IPS-NIHi7 (cell line): ENCODE measurements around the gene ACSL1.
"Not testable (repeated sequence)": the region's sequence is repeated elsewhere in the genome, so short reads cannot be mapped to it uniquely, and the experiment has no call there.

Experiments used
- DNase-seq: peaks from one replicate; pipeline ENCODE4 v3.0.0; 2012; ENCODE audit warnings: mixed read lengths; ENCODE audit errors: extremely low spot score

The ACSL1 gene

DNA sequence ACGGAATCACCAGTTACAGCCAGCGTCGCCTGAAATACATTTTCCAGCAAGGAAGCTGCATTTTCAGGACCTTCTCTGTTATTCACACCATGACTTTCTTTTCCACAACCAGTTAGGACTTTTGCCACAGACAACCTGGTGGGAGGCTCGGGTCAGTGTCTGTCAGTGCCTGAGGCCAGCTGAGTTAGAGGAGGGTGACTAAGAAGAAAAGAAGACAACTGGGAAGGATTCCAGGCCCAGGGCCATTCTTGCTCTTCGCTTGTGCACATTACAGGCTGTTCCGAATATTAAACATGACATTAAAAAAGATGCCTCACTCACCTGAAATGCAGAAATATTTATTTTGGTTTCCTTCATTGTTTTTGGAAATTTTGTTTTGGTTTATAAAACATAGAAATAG is 70.5 kb downstream of the ACSL1 start:
- DNase-seq = no peak

DNA sequence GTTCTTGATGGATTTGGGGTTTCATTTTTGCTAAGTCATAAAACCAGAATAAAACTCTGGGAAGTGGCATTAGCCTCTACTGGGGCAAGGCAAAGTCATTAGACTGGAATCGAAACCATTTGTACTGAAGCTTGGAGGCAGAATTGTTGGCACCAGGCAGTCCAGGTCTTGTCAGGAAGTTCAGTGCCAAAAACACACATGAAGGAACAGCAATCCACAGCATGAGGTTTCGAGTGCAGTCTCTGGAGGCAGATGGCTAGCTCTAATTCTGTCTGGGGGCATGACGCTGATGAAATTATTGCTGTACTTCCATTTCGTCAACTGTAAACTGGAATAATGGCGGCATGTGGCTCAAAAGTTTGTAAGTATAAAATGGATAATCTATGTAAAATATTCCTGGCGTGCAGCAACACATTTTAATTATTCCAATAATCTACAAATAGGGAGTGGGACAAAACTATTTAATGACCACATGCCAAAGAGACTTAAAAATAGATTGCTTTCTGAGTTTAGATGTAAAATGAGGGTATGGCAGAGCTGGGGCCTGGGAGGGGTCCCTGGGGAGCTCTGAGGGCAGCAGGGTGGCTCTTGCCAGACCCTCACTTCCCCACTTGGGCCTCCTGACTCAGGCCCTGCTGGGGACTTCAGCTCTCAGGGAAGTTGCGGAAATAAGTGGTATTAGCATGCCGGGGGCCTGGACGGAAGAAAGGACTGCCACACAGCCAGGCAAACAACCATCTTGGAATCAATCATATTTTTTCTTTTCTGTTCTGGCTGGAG is 73.1 kb downstream of the ACSL1 start:
- DNase-seq = no peak

DNA sequence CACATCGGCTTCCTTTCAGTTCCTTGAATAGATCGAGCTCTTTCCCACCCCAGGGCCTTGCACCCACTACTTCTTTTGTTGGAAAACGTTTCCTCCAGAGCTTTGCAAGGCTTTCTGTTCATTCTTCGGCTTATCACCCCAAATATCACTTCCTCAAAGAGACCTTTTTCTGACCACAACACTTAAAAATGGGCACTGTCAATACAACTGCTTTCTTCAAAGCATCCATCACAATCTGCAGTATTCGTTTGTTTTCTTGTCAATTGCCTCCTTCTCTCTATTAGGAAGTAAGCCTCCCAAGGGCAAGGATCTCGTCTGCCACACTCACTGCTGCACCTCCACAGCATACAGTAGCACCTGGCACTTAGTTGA is 74.2 kb downstream of the ACSL1 start:
- DNase-seq = no peak

DNA sequence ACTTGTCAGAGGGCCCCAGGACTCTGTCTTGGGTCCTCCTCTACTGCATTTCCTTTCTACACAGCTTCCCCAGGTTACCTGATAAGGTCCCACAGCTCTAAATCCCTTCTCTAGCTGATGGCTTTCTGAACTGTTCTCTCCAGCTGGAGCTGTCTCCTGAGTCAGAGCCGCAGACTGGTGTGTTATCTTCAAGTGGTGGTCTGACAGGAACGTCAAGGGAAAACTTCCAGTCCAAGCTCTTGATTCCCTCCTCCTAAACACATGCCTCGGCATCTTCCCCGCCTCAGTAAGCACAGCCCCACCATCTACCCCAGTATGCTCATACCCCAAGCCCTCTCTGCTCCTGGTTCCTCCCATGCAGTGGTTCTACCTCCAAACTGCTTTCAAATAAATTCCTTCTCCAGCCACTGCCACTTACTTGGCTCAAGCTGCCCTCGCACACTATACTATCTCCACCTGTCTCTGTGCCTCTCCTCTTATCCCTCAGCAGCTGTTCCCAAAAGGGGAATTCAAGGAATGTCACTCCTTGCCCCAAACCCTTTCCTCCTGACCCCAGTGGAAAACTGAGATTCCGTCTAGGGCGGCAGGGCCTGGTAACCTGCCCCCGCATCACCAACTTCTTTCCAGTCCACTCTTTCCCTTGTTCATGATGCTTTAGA is 74.7 kb downstream of the ACSL1 start:
- no peak for DNase-seq

DNA sequence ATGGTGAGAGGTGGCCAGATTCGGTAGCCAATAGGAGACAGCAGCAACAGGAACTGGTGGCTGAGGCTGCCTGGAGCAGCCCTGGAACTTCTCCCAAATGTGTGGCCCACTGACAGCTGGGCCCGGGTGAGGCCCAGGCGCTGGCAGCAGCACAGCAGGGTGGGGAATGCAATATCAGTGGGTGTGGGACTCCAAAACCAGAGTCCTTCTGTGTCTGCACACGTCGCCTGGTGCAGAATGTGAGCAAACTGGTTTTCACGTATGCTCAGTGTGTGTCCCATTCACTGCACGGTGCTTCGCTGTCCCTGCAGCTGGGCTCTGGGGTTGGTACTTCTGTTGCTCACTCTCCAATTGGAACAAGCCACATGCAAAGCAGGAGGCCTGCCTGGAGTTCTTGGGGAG is 77.5 kb downstream of the ACSL1 start:
- DNase-seq = no peak

DNA sequence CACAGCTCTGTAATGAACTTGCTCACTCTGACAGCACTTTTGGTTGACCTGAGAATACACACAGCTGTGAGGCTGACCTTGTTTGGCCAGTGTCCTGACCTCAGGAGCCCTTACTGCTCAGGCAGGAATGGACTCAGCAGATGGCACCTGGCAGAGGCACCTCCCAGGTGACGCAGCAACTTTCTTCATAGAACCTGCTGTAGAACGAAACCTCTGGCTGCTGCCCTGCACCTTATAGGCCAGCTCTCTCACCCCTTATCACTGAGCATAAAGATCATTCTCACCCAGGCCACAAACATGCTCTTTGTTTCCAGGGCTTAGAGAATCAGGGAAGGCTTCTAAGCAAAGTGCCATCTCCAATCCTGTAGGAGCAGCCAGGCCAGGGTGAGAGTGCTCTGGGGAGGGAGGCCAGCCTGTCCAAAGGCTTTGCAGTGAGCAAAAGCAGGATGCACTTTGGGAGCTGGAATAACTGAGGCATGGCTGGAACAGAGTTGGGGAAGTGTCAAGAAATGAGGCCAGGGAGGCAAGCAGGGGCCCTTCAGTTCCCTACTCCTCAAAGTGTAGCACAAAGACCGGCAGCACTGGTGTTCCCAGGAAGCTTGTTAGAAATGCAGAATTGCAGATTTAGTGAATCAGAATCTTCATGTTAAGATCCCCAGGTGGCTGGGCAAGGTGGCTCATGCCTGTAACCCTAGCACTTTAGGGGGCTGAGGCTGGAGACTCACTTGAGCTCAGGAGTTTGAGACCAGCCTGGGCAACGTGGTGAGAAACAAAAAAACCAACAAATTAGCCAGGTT is 78.5 kb downstream of the ACSL1 start:
- DNase-seq = no peak

DNA sequence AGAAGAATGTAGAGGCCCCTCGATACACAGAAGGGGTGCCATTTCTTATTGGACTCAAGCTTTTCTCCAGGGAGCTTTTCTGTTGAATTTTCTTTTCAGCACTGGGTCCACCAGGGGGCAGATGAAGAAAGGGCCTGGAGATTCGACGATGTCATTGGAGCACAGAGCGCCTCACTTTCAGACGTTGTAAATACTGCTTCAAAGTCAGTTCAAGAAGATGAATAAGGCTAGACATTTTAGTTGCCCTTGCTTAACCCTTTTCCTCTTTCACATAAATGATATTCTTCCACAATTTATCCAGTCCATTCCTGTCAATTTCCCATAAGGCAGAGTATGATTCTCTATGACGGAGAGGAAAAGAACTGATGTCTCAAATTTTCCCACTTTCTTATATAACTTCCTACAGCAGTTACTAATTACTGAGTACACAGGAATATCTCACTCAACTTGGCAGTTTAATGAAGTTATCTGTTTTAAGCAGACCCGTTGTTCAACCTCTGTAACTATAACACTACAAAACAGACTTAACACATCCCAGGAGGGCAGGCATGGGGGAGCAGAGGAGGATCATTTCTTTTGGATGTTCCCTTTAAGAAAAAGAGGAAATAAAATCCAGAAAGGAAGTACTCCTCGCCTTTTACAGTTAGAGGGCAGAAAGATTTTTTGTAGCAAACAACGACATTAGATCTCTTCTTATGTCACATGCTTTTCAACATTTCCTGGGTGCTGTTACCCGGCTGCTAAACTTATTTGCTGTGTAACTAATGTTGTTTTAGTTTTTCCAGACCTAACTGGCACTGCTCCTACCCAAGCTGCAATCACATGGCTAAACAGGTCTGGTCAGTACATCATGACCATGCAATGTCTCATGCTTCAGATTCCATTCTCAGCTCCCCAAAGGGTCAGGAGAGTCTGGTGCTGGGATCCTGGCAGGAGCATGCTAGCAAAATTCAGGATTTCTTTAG is 79.7 kb downstream of the ACSL1 start:
- peak; percentile 73 for DNase-seq

DNA sequence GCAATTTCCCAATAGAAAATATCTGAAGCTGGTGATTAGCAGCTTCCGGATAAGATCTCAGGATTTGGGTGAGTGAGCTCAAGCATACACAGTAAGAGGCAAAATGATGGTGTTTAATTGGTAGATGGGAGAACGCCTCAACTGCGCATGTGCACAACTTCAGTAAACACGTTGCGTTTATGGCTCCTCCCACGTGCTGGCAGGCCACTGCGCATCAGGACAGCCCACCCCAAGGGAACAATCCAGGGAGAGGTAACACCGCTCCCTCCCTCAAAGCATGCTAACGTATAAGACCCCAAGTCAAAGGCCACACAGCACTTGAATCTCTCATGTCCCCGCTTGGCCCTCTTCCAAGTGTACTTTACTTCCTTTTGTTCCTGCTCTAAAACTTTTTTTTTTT is 81.5 kb downstream of the ACSL1 start:
- no peak for DNase-seq

DNA sequence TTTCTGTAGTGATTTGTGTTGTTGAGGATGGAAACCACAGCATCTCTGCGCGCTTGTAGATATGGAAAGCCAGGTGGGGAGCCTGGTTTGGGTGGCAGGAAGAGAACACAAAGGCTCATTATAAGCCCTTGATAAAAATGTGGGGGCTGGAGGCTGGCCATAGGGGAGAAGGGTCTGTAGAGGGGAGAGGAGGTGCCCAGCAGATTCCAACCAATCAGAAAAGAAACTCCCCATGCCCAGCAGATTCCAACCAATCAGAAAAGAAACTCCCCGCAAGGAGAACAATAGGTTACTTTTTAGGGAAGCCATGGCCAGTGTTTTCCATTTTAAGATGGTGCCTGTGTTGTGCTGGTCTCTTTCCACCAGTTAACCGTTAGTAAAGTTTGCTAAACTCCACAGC is 82.1 kb downstream of the ACSL1 start:
- DNase-seq = no peak

DNA sequence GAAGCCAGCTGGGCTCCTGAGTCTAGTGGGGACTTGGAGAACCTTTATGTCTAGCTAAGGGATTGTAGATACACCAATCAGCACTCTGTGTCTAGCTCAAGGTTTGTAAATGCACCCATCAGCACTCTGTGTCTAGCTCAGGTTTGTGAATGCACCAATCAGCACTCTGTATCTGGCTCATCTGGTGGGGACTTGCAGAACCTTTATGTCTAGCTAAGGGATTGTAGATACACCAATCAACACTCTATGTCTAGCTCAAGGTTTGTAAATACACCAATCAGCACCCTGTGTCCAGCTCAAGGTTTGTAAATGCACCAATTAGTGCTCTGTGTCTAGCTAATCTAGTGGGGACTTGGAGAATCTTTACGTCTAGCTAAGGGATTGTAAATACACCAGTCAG is 84.1 kb downstream of the ACSL1 start:
- not testable (repeated sequence) for DNase-seq

DNA sequence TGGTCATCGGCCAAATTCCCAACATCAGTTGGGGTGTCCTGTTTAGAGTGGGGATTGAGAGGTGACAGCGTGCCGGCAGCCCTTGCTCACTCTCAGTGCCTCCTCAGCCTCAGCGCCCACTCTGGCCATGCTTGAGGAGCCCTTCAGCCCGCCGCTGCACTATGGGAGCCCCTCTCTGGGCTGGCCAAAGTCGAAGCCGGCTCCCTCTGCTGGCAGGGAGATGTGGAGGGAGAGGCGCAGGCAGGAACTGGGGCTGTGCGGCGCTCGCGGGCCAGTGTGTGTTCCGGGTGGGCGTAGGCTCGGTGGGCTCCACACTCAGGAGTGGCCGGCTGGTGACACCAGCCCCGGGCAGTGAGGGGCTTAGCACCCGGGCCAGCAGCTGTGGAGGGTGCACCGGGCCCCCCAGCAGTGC is 84.8 kb downstream of the ACSL1 start:
- no peak for DNase-seq

DNA sequence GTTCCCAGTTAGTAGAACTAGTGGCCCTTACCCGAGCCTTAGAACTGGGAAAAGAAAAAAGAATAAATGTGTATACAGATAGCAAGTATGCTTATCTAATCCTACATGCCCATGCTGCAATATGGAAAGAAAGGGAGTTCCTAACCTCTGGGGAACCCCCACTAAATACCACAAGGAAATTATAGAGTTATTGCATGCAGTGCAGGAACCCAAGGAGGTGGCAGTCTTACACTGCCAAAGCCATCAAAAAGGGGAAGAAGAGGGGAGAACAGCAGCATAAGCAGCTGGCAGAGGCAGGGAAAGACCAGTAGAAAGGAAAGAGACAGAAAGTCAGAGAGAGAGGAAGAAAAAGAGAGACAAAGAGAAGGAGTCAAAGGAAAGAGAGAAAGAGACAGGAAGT is 86.2 kb downstream of the ACSL1 start:
- not testable (repeated sequence) for DNase-seq

DNA sequence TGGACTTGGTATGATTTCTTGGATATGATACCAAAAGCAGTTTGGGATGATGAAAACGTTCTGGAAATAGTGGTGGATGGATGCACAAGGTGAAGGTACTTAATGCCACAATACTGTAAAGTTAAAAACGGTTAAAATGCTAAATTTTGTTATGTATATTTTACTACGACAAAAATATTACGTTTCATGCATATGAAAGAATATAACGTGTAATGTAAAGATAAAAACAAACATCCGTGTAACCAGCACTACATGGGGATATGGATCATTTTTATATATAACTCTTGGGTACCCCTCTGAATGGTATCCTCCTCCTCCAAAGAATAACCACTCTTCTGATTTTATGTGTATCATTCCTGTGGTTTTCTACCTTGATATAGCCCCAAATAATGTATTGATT is 91.0 kb downstream of the ACSL1 start:
- DNase-seq = no peak

DNA sequence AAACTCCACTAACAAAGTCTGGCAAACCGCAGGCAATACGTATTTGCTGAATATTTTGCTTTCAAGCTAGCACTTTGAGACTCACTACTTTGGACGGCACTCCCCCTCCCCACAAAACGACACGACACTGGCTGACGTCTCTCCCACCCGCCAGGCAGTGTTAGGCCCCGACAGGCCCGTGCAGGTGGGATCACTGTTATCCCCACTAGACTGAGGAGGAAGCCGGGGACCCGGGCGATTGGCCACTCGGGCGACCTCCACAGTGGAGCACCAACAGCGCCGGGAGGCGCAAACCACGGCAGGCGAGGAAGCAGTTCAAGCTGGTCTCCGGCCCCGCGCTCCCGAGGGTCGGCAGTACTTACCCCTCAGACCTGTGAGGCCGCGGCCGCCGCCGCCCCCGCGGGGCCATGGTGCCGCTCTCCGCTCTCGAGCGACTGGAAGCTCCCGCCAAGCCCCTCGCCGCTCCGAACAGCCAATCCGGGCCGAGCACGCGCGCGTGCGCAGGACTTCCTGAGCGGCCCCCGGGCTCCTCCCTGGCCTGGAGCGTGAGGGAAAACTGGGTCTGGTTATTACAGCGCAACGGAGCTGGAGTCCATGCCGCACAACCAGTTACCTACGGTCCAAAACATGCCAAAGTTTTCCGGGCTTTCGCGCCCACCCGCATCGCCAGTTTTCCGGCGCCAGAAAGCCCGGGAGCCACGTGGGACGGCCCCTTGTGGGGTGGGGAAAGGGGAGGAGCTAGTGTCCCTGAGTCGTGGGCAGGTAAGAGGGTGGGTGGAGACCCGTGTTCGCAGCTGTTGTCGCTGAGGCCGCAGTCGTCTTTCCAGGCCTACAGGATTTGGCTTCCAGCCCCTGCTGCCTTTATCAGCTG is 91.9 kb downstream of the ACSL1 start, which contains the start of gene CENPU:
Gene CENPU, minus strand, starts transcription at position 443 of the 871 bp plus-strand sequence. Its CDS starts 34 bp downstream, at position 409.
- peak; percentile 99 for DNase-seq

DNA sequence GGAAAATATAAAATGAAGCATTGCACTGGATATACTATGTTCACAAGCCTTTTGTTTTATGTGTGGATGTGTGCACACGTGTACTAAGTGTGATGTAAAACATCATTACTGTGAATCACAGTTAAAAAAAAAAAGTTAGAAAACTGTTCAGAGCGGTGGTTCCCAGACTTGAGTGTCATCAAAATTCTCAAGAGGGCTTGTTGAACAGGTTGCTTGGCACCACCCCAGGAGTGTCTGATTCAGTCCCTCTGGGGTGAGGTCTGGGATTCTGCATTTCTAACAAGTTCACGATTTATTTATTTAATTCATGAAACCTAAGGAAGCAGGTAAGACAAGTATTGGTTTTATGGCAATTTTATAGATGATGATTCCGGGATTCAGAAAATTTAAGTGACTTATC is 93.6 kb downstream of the ACSL1 start:
- DNase-seq = no peak

DNA sequence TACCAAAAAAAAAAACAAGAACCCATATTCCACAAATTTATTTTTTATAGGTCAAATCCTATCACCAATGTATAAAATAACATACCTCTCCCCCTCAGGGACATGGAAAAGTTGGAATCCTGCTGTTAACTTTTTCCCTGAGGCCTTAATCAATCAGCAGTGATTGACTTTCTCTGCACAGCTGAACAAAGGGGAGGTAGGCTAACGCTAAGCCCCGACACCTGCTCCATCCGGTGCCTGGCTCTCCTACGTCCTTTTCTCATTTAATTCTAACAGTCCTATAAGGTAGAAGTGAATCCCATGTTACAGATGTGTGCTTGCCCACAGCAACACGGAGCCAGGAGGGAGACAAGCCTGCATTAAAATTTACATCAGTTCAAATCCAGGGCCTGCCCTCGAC is 94.7 kb downstream of the ACSL1 start:
- DNase-seq = no peak

DNA sequence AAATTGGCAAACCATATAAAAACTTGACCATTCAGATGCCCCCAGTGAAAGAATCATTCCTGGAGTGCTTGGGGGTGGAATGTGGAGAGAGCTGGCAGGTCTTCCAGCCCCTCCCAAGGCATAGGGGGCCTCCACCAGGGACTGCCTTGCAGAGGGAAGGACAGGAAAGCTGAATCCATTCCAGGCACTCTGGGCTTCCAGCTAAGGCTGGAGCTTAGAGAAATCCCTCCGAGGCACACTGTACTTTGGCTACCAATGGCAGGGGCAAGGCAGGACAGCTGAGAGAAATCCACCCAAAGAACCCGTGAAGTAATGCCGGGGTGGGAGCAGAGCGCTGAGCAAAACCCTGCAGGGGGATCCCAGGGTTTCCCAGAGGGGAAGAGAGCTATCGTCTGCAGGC is 95.8 kb downstream of the ACSL1 start:
- DNase-seq = no peak

DNA sequence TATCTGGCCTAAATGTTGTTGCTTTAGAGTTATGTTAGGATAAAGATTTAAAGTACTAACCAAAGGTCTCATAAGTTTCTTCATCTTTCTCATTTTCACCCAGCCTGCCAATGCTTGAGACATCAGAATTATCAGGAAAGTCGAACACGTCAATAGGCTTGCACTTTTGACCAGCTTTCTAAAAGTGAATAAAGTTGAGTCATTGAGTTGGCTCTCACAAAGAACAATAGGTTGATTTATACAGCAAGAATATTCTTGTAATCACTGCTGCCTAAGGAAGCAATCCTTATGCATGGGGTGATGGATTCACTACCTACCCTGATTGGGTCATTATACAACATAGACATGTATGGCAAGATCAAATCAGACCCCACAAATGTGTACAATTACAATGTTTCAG is 96.9 kb downstream of the ACSL1 start:
- no peak for DNase-seq

DNA sequence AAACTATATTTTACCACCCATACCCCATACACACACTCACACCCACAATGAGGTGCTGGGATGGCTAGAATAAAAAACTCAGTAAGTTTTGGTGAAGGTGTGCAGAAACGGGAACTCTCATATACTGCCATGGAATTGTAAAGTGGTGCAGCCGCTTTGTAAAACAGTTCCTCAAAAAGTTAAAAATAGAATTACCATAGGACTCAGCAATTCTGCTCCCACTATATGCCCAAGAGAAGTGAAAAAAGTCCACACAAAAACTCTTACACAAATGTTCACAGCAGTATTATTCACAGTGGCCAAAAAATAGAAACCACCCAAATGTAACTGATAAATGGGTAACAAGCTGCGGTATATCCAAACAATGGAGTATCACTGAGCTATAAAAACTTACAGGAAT is 98.3 kb downstream of the ACSL1 start:
- DNase-seq = no peak

DNA sequence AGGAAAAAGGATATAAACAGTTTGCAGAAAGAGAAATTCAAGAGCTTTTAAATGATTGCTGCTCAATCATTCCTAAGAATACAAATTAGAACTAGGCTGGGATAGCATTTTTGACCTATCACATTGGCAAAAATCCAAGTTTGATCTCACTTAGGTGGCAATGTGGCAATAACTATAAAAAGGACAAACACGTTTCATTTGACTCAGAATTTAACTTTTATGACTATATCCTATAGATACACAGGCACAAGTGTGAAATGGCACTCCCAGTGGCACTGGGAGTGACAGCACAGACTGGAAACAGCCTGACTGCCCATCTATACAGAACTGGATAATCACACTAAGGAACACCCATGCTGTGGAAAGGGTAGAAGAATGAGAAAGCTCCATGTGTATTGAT is 103.0 kb downstream of the ACSL1 start:
- no peak for DNase-seq

DNA sequence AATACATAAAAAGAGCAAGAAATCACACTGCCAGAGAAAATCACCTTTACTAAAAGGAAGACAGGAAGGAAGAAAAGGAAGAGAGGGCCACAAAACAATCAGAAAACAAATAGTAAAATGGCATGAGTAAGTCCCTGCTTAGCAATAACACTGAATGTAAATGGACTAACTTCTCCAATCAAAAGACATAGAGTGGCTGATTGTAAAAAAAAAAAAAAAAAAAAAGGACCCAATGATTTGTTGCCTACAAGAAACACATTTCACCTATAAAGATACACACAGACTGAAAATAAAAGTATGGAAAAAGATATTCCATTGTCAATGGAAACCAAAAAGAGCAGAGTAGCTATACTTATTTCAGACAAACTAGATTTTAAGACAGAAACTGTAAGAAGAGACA is 104.5 kb downstream of the ACSL1 start:
- DNase-seq = no peak
